IPS-15b (cell line): ENCODE measurements around the gene PRR18.
A peak's percentile ranks its signal among the peaks of the same experiment; 100 is the strongest.

Experiments
- H3K27me3 ChIP-seq: one replicate; pipeline ENCODE4 v1.6.1; 2013; ENCODE audit warnings: low read length; ENCODE audit not compliant: control insufficient read depth, insufficient read depth
- H3K36me3 ChIP-seq: one replicate; pipeline ENCODE4 v1.6.1; 2013; ENCODE audit warnings: low read length; ENCODE audit not compliant: control insufficient read depth, insufficient read depth
- H3K4me1 ChIP-seq: one replicate; pipeline ENCODE4 v1.6.1; 2013; ENCODE audit warnings: mild to moderate bottlenecking, low read length; ENCODE audit not compliant: control insufficient read depth, insufficient read depth
- H3K4me3 ChIP-seq: one replicate; pipeline ENCODE4 v1.5.1; 2013; ENCODE audit warnings: low read depth, low read length
- H3K9ac ChIP-seq: one replicate; pipeline ENCODE4 v1.6.1; 2013; ENCODE audit warnings: low read depth, mild to moderate bottlenecking, low read length
- H3K9me3 ChIP-seq: one replicate; pipeline ENCODE4 v1.6.1; 2013; ENCODE audit warnings: mild to moderate bottlenecking, low read length; ENCODE audit not compliant: control insufficient read depth, insufficient read depth

The PRR18 gene

DNA sequence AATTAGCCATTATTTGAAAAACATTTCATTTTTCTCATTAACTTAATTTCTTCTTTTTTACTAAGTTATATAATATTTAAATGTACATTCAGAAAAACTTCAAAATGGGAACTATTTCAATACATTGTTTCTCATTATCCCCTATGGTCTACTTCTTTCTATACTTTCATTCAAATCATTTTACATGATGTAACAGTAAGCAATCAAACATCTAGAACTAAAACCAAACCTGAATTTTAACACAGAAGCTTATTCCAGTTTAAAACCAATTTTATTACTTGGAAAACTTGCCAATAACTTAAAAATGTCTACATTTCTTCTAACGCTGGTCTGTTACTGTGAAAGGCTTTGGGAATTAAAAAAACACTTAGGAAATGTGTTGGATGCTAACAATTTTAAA lies 4.6 kb upstream of the PRR18 start:
- H3K4me3 ChIP-seq = no peak overlapping the region
- no peaks in the 10 kb centered on the region for H3K36me3 ChIP-seq
- peaks cover 27% of the 10 kb centered on the region for H3K27me3 ChIP-seq
- H3K9me3 ChIP-seq = no peaks in the 10 kb centered on the region
- H3K4me1 ChIP-seq = peaks cover 6% of the 10 kb centered on the region
- no peak overlapping the region for H3K9ac ChIP-seq

DNA sequence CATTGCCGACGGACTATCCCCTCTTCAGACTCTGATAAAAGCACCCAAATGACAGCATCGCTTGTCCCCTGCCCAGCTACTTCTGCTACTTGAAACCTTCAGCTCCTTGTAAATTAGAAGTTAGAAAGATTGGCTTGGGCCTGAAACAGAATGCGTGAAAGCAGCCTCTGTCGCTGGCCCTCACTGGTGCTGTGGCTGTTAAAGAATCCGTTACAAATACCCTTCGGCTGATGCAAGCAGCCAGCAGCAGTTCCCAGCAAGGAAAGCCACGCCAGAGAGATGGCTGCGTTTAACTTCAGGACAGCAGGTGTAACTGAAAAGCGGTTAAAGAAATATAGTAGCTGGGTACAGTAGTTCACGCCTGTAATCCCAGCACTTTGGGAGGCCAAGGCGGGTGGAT lies 2.4 kb upstream of the PRR18 start:
- no peak overlapping the region for H3K9ac ChIP-seq
- H3K27me3 ChIP-seq = peaks cover 42% of the 10 kb centered on the region
- H3K4me1 ChIP-seq = peaks cover 6% of the 10 kb centered on the region
- H3K9me3 ChIP-seq = no peaks in the 10 kb centered on the region
- H3K4me3 ChIP-seq = no peak overlapping the region
- no peaks in the 10 kb centered on the region for H3K36me3 ChIP-seq

DNA sequence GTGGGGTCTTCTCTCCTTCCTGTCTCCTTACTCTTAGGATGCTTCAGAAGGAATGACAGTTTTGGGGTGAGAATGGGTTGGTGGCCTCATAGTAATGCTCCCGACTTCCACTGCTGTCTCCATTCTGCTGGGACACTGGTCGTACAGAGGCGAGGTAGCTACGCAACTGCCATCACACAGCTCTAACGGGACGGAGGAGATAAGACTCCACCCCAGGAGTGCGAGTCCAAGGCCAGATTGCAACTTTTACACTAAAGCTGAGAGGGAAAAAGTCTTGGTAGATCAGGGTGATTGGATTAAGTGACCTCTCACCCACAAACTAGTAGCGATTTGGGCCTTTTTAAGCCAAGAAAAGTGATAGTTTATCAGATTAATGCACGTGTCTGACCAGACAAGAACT lies 1.8 kb upstream of the PRR18 start:
- Histone ChIP-seq H3K4me3 (no peak overlapping the region), H3K27me3 (peaks cover 49% of the 10 kb centered on the region), H3K9me3 (no peaks in the 10 kb centered on the region), H3K36me3 (no peaks in the 10 kb centered on the region), H3K9ac (no peak overlapping the region), H3K4me1 (peaks cover 6% of the 10 kb centered on the region)

DNA sequence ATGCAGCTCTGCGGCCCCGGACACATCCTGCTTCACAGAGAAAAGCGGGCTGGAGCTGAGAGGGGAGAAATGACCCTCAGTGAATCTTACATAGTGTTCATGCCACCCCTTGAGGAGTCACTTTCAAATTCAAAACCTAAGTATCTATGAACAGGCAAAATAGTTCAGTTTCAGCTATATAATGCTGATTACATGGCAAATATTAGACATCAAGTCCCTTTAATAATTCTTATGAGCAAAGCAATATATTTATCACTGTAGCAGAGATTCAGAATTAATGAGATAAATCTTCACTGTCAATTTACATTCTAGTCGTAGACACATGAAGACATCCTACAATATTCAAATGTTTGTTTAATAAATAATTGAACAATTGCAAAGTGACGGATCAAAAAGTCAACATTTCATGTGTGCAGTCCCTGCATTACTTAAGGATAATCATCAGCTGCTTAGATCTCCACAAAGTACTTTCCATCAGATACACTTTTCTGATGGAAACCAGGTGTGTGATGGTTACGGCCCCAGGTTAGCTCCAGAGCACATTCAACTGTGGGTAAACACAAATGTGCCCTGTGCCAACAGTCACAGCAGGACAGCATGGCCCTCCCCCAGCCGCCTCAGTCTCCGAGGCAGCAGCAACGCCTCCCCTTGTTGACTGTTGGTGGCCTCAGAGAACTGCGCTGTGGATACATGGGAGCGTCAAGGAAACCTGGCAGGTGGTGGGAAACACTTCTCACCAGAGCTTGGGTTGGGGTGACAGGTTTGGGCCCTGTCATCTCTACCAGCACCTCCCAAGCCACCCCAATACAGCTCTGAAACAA lies 787 bp upstream of the PRR18 start:
- Histone ChIP-seq H3K27me3 (peaks cover 49% of the 10 kb centered on the region), H3K4me3 (peak overlapping the region; percentile 41)

DNA sequence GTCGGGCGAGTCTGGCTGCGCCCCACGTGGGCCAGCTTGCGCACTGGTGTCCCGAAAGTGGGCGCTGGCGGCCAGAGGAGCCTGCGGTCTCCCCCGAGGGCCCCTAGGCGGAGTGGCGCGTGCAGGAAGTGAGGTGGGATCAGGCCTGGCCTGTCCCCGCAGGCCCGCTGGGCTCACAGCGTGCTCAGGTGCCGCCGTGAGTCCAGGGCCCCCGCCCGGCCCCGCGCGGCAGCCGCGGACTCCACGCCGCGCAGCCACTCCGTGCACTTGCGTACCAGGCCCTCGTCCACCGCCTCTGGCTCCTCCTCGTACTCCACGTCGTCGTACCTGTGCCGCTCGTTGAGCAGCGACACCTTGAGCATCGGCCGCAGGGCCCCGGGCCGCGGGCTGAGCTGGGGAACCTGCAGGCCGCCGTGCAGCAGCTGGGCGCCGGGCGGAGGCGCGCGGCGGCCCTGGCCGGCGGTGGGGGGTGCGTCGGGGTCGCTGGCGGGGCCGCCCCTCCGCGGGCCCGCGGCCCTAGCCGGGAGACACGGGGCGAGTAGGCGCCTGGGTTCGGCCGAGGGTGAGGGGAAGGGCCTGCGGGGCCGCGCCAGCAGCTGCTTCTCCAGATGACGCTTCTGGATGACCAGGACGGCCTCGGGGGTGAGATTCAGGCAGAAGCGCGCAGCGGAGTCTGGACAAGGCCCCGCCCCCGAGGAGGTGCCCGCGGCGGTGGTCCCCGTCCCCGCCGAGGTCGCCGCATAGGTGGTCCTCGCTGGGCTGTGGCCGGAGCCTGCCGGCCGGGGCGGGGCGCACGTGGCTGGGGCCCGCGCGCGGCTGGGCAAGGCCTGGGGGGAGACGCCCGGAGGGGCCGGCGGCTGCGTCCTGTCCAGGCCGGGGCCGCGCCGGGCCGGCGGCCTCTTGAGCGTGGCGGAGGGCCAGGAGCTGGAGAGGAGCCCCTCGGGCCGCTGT lies 835 bp downstream of the PRR18 start:
- H3K4me1 ChIP-seq = peaks cover 6% of the 10 kb centered on the region
- no peaks in the 10 kb centered on the region for H3K36me3 ChIP-seq
- H3K9me3 ChIP-seq = no peaks in the 10 kb centered on the region
- H3K4me3 ChIP-seq = peak overlapping the region; percentile 43
- H3K9ac ChIP-seq = no peak overlapping the region
- peaks cover 49% of the 10 kb centered on the region for H3K27me3 ChIP-seq

More for the DNA sequence above, 787 bp upstream of the PRR18 start:
- Histone ChIP-seq H3K9me3 (no peaks in the 10 kb centered on the region), H3K36me3 (no peaks in the 10 kb centered on the region), H3K9ac (no peak overlapping the region), H3K4me1 (peaks cover 6% of the 10 kb centered on the region)

DNA sequence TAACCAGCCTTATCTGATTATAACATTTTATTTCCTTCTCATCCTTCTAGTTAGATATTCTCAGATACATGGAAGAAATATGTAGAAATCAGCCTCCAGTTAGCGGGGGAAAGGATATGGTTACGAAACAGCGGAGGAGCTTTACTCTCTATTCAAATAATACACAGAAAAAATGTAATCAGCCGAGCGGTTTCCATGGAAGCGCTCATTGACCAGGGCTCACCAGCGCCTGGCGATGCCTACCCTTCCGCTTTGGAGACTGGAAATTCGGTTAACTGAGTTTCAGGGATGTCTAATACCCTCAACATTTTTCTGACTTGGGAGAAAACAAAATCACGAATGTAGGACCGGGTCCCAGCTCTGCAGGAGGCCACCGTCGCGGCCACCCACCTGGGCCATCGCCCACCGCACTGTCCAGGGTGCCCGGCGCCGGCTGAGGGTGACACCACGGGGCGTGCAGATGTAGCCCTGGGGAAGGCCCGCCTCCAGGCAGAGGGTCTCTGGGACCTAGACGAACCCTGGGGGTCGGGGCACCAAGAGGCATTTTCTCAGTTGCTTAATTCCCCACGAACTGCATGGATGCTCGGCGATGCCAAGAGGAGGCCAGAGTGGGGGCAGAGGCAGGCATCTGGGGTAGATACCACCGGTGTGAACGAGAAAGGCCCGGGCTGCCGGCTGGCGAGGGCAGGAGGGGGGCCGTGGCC lies 1.7 kb downstream of the PRR18 start:
- H3K27me3 ChIP-seq = peaks cover 49% of the 10 kb centered on the region
- H3K4me1 ChIP-seq = peaks cover 6% of the 10 kb centered on the region
- H3K36me3 ChIP-seq = no peaks in the 10 kb centered on the region
- no peak overlapping the region for H3K9ac ChIP-seq
- H3K9me3 ChIP-seq = no peaks in the 10 kb centered on the region
- H3K4me3 ChIP-seq = peak overlapping the region; percentile 43

DNA sequence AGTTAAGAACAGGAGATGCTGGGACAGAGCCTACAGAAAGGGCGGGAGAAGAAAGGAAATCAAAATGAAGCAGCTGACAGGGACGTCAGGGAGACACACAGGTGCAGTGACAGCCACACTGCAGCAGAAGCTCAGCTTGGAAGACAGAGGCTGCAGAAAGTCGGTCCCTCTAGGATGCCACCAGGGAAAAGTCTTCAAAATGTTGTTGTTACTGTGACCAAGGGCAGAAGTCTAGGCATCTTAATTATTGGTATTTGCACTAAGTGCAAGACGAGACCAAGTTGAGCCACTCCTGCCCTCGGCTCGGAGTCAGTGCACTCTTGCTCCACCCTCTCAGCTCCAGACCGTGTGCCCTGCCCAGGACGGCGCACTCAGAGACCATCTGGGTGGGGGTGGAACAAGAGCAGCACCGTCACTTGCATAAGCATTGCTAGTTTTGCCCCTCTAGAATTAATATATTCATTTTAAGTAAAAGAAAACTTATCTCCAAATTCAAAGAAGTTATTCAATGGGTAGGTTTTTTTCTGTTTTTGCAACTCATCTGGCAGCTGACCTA lies 2.6 kb downstream of the PRR18 start:
- Histone ChIP-seq H3K9ac (no peak overlapping the region), H3K4me3 (no peak overlapping the region), H3K4me1 (peaks cover 6% of the 10 kb centered on the region), H3K9me3 (no peaks in the 10 kb centered on the region), H3K27me3 (peaks cover 49% of the 10 kb centered on the region), H3K36me3 (no peaks in the 10 kb centered on the region)

DNA sequence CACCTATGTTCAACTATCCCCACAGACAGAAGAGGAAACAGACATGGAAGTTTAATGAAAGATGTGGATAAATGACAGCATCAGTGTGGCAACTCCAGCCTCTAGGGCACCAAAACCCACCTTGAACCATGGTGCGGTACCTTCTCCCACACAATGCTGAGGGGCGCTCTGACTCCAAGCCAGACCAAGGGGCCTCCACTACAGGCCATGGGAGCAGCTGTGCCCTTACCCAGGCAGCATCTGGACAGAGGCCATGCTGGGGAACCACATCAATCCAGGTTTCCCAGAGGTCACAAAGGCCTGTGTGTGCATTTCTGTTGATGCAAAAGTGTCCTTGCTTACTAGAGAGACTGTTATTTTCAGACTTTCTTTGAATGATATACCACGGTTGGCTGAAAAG lies 4.1 kb downstream of the PRR18 start:
- H3K4me1 ChIP-seq = peaks cover 5% of the 10 kb centered on the region
- no peak overlapping the region for H3K9ac ChIP-seq
- H3K27me3 ChIP-seq = peaks cover 33% of the 10 kb centered on the region
- no peaks in the 10 kb centered on the region for H3K36me3 ChIP-seq
- H3K4me3 ChIP-seq = no peak overlapping the region
- H3K9me3 ChIP-seq = no peaks in the 10 kb centered on the region

DNA sequence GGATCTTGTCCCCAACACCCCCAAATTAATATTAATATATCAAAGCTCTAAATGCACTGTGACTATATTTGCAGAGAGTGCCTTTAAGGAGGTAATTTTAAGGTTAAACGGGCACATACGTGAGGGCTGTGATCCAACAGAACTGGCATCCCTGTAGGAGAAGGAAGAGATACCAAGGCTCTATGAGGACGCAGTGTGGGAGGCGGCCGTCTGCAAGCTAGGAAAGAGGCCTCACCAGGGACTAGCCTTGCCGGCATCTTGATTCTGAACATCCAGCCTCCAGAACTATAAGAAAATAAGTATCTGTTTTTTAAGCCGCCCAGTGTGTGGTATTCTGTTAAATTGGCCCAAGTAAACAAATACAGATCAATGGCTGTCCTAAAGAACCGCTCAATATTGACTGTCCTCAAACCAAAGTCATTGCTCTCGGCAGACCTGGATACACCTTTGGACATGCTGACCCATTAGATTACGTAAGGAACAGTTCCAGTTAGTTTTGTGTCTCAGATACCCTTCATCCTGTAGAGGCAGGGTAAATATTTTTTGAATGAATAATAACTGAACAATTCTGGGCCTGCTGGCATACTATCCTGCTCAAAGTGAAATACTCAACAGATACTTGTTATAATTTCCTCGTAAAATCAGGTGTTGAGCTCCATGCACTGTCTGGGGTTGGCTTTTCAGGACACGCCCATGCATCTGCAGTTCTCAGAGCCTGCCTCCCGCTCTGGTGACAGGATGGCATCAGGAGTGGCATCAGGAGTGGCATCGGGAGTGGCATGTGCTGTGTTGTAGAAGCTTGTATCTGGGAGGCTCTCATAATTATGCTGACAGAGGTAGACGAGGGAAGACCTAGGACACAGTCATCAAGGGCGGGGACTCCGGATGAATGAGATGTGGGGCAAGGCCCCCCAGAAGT lies 6.3 kb downstream of the PRR18 start:
- Histone ChIP-seq H3K9ac (no peak overlapping the region), H3K4me1 (no peaks in the 10 kb centered on the region), H3K9me3 (no peaks in the 10 kb centered on the region), H3K4me3 (no peak overlapping the region), H3K27me3 (peaks cover 19% of the 10 kb centered on the region), H3K36me3 (no peaks in the 10 kb centered on the region)

DNA sequence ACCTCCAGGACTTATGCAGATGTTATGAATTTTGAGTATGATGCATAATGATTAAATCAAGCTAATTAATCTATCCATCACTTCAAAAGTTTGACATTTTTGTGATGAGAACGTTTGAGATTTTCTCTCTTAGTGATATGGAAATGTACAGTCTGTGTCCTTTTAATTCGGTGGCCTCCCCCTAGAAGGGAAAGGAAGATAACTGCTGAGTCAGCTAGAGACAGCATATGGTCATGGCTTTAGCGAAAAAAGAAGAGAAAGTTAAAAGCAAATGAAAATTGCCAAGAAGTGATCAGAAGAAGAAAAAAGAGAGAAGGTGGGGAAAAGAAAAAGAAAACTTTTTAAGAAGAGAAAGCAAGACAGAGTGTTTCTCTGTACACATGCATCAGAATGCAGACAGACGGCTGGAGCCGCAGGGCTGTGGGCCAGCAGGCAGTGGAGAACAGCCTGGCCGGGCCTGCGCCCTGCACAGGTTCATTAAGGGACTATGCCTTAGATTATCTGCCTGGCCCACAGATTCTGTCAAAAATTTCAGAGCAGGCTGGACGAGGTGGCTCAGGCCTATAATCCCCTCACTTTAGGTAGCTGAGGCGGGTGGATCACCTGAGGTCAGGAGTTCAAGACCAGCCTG lies 7.7 kb downstream of the PRR18 start:
- Histone ChIP-seq H3K36me3 (no peaks in the 10 kb centered on the region), H3K9me3 (no peaks in the 10 kb centered on the region), H3K4me3 (no peak overlapping the region), H3K4me1 (no peaks in the 10 kb centered on the region), H3K9ac (no peak overlapping the region), H3K27me3 (peaks cover 5% of the 10 kb centered on the region)
